GM23248 (cell line): ENCODE measurements around the gene FERMT3. TPM values are rescaled to one million over a fixed set of nuclear protein-coding genes. Genes with fewer than 3 reads are reported as not detected.

Experiments used
- DNase-seq: peaks from one replicate; pipeline ENCODE4 v3.0.0-alpha.2; 2015
- H2AFZ ChIP-seq: fragments of 200-600 bp; sonication (generic); 2 replicates; pipeline ENCODE4 v1.6.1; 2016; ENCODE audit warnings: antibody characterized with exemption
- H3F3A ChIP-seq: fragments of 200-600 bp; sonication (generic); 2 replicates; pipeline ENCODE4 v1.6.1; 2016; ENCODE audit warnings: mild to moderate bottlenecking, antibody characterized with exemption, mixed run types; ENCODE audit not compliant: insufficient read depth
- H3K27ac ChIP-seq: fragments of 200-600 bp; sonication (generic); 2 replicates; pipeline ENCODE4 v1.5.1; 2016; ENCODE audit warnings: mild to moderate bottlenecking
- H3K27me3 ChIP-seq: fragments of 200-600 bp; sonication (generic); replicated peaks from 2 replicates; pipeline ENCODE4 v1.6.1; 2016; ENCODE audit warnings: mild to moderate bottlenecking; ENCODE audit not compliant: insufficient read depth
- H3K36me3 ChIP-seq: fragments of 200-600 bp; sonication (generic); 2 replicates; pipeline ENCODE4 v1.6.1; 2016; ENCODE audit warnings: low read depth, mild to moderate bottlenecking
- H3K4me1 ChIP-seq: fragments of 200-600 bp; sonication (generic); 2 replicates; pipeline ENCODE4 v1.6.1; 2016; ENCODE audit warnings: mild to moderate bottlenecking; ENCODE audit not compliant: insufficient read depth
- H3K4me2 ChIP-seq: fragments of 200-600 bp; sonication (generic); one replicate; pipeline ENCODE4 v1.6.1; 2016; ENCODE audit warnings: mild to moderate bottlenecking; ENCODE audit not compliant: unreplicated experiment
- H3K4me3 ChIP-seq: fragments of 200-600 bp; sonication (generic); 2 replicates; pipeline ENCODE4 v1.5.1; 2016; ENCODE audit warnings: mild to moderate bottlenecking
- H3K79me2 ChIP-seq: fragments of 200-600 bp; sonication (generic); 2 replicates; pipeline ENCODE4 v1.6.1; 2016; ENCODE audit warnings: mild to moderate bottlenecking; ENCODE audit not compliant: insufficient read depth
- H3K9ac ChIP-seq: fragments of 200-600 bp; sonication (generic); 2 replicates; pipeline ENCODE4 v1.6.1; 2016; ENCODE audit warnings: mild to moderate bottlenecking
- H3K9me2 ChIP-seq: fragments of 200-600 bp; sonication (generic); 2 replicates; pipeline ENCODE4 v1.6.1; 2016; ENCODE audit warnings: mixed run types, mild to moderate bottlenecking, moderate library complexity; ENCODE audit not compliant: insufficient read depth
- H3K9me3 ChIP-seq: fragments of 200-600 bp; sonication (generic); one replicate; pipeline ENCODE4 v1.6.1; 2017; ENCODE audit warnings: low read depth
- H4K20me1 ChIP-seq: fragments of 200-600 bp; sonication (generic); 2 replicates; pipeline ENCODE4 v1.6.0; 2016; ENCODE audit not compliant: insufficient read depth
- EZH2 ChIP-seq: fragments of 200-600 bp; sonication (generic); IDR thresholded peaks from 2 replicates; pipeline ENCODE4 v1.6.1; 2018; ENCODE audit warnings: antibody characterized with exemption, mild to moderate bottlenecking; ENCODE audit not compliant: insufficient read depth, poor library complexity, severe bottlenecking
- EZH2phosphoT487 ChIP-seq: fragments of 200-600 bp; sonication (generic); IDR thresholded peaks from 2 replicates; pipeline ENCODE4 v1.6.1; 2018; ENCODE audit warnings: antibody characterized with exemption, moderate library complexity, mild to moderate bottlenecking, low read depth; ENCODE audit not compliant: insufficient read depth
- WGBS, 2 experiments: methylation state at CpG; one replicate each; pipeline ENCODE4 v1.1.6; 2015 to 2017; ENCODE audit warnings: low lambda C conversion rate in 2 of 2, low coverage in 1 of 2; ENCODE audit errors: missing lambda C conversion rate in 2 of 2; 5-methylcytosine and 5-hydroxymethylcytosine counted together
- in situ Hi-C: fragments of 300-500 bp; cut with MboI; formaldehyde crosslinking; loops from 2 replicates; pipeline ENCODE4 v1.15.0; 2020
- polyA plus RNA-seq: library from polyadenylated mRNA; unstranded; fragments of >200 nt; fragmentation: Nextera tagmentation; extraction: Ambion mirVana; gene quantifications from 2 replicates; pipeline ENCODE4 v1.2.1, GENCODE V29; 2016
- total RNA-seq: library from RNA; depleted of rRNA; stranded (reverse); fragments of >200 nt; shearing (Covaris generic); gene quantifications from 2 replicates; pipeline ENCODE4 v1.2.3, GENCODE V29; 2014

Gene FERMT3
- total and polyA plus RNA-seq, 2 experiments from 2014 or later, result 1.5 to 3.9 TPM

GRCh38 chr11:64220798-64221197 is 14.3 kb downstream of the FERMT3 start:
- in situ Hi-C loops, result no loop called here
- Histone ChIP-seq H3K4me3 (no peak overlapping the region), H3F3A (no peaks in the 10 kb centered on the region), H3K27me3 (no peaks in the 10 kb centered on the region), H3K9ac (no peak overlapping the region), H4K20me1 (no peaks in the 10 kb centered on the region), H2AFZ (no peak overlapping the region), H3K79me2 (peaks cover 12% of the 10 kb centered on the region), H3K9me2 (no peaks in the 10 kb centered on the region), H3K9me3 (no peaks in the 10 kb centered on the region), H3K36me3 (no peaks in the 10 kb centered on the region), H3K4me1 (no peaks in the 10 kb centered on the region), H3K4me2 (no peak overlapping the region), H3K27ac (no peak overlapping the region)
- 88 to 90% methylated on average over 11 to 14 of the region's 14 CpGs for WGBS, 2 experiments
- TF ChIP-seq EZH2phosphoT487, result no peak
- TF ChIP-seq EZH2, result no peak
- DNase-seq, result no peak

- in situ Hi-C loops, result no loop called here
- Histone ChIP-seq H3K27me3 (no peaks in the 10 kb centered on the region), H3K79me2 (peaks cover 29% of the 10 kb centered on the region), H3K9ac (no peak overlapping the region), H3K4me2 (no peak overlapping the region), H2AFZ (no peak overlapping the region), H3K4me1 (peaks cover 6% of the 10 kb centered on the region; the same call in 1 of the 2 replicates), H4K20me1 (no peaks in the 10 kb centered on the region), H3K27ac (no peak overlapping the region), H3K9me2 (no peaks in the 10 kb centered on the region), H3K9me3 (no peaks in the 10 kb centered on the region), H3K36me3 (no peaks in the 10 kb centered on the region), H3K4me3 (no peak overlapping the region), H3F3A (no peaks in the 10 kb centered on the region)
- TF ChIP-seq EZH2phosphoT487 (no peak), EZH2 (no peak)
- WGBS, 2 experiments, result 62% methylated on average over 9 of the region's 9 CpGs
- DNase-seq, result peak; percentile 37
These were observed 16.1 kb downstream of the FERMT3 start for GRCh38 chr11:64222651-64223000.

- Histone ChIP-seq H3K9ac (no peak overlapping the region), H3K4me3 (no peak overlapping the region), H3K36me3 (no peaks in the 10 kb centered on the region), H3K9me3 (no peaks in the 10 kb centered on the region), H3K27ac (no peak overlapping the region), H3K27me3 (no peaks in the 10 kb centered on the region), H3K4me2 (no peak overlapping the region), H3K79me2 (peaks cover 34% of the 10 kb centered on the region), H3F3A (no peaks in the 10 kb centered on the region), H4K20me1 (no peaks in the 10 kb centered on the region), H3K9me2 (no peaks in the 10 kb centered on the region), H3K4me1 (peaks cover 6% of the 10 kb centered on the region; the same call in 1 of the 2 replicates), H2AFZ (no peak overlapping the region)
- WGBS, 2 experiments, result 82% methylated on average over 23 to 24 of the region's 24 CpGs
- no peak for TF ChIP-seq EZH2phosphoT487
- TF ChIP-seq EZH2, result no peak
- DNase-seq, result no peak
- in situ Hi-C loops, result no loop called here
These were observed 16.6 kb downstream of the FERMT3 start for GRCh38 chr11:64223001-64223651.

GRCh38 chr11:64224151-64224890 is 17.8 kb downstream of the FERMT3 start:
- TF ChIP-seq EZH2phosphoT487 (no peak), EZH2 (no peak)
- WGBS, 2 experiments, result 90% methylated on average over 13 to 17 of the region's 17 CpGs
- H3K27ac ChIP-seq, result no peak overlapping the region
- H3K9me2 ChIP-seq, result no peaks in the 10 kb centered on the region
- no peak for DNase-seq
- no peak overlapping the region for H3K4me2 ChIP-seq
- in situ Hi-C loops, result no loop called here
- H3K4me1 ChIP-seq, result peaks cover 6% of the 10 kb centered on the region; the same call in 1 of the 2 replicates
- no peak overlapping the region for H3K9ac ChIP-seq
- peaks cover 36% of the 10 kb centered on the region for H3K79me2 ChIP-seq
- no peak overlapping the region for H3K4me3 ChIP-seq
- no peaks in the 10 kb centered on the region for H3K27me3 ChIP-seq
- H2AFZ ChIP-seq, result no peak overlapping the region
- no peaks in the 10 kb centered on the region for H3K9me3 ChIP-seq
- no peaks in the 10 kb centered on the region for H4K20me1 ChIP-seq
- H3K36me3 ChIP-seq, result no peaks in the 10 kb centered on the region
- H3F3A ChIP-seq, result peaks cover 6% of the 10 kb centered on the region; the same call in 1 of the 2 replicates
